ENCODE results near the gene SHROOM4. TPM values are rescaled to one million over a fixed set of nuclear protein-coding genes. Genes with fewer than 3 reads are reported as not detected.
A peak's percentile ranks its signal among the peaks of the same experiment; 100 is the strongest.

Gene SHROOM4
- total RNA-seq, 1 donor from 2014 or later, result 47.0 TPM

GRCh38 chrX:50776248-50776647 lies 37.7 kb downstream of the SHROOM4 start:
- DNase-seq, result no peak

GRCh38 chrX:50771382-50771781 lies 42.6 kb downstream of the SHROOM4 start:
- peak; percentile 25 for DNase-seq

- peak; percentile 78 for DNase-seq
Measured at GRCh38 chrX:50770702-50771101, 43.3 kb downstream of the SHROOM4 start.

- peak; percentile 18 for DNase-seq
Measured at GRCh38 chrX:50769389-50770063, 44.5 kb downstream of the SHROOM4 start.

GRCh38 chrX:50768801-50769200 lies 45.2 kb downstream of the SHROOM4 start:
- peak; percentile 72 for DNase-seq

- DNase-seq, result no peak
Measured at GRCh38 chrX:50765986-50766385, 48.0 kb downstream of the SHROOM4 start.

- DNase-seq, result peak; percentile 42
Measured at GRCh38 chrX:50762578-50762977, 51.4 kb downstream of the SHROOM4 start.

GRCh38 chrX:50756276-50756675 lies 57.7 kb downstream of the SHROOM4 start:
- no peak for DNase-seq

GRCh38 chrX:50751091-50751490 lies 62.9 kb downstream of the SHROOM4 start:
- DNase-seq, result no peak

- peak; percentile 56 for DNase-seq
Measured at GRCh38 chrX:50747471-50747900, 66.5 kb downstream of the SHROOM4 start.

- no peak for DNase-seq
Measured at GRCh38 chrX:50736656-50737055, 77.3 kb downstream of the SHROOM4 start.

- DNase-seq, result no peak
Measured at GRCh38 chrX:50726296-50726695, 87.7 kb downstream of the SHROOM4 start.

GRCh38 chrX:50725310-50725709 lies 88.7 kb downstream of the SHROOM4 start:
- no peak for DNase-seq

GRCh38 chrX:50723006-50723405 lies 91.0 kb downstream of the SHROOM4 start:
- no peak for DNase-seq

- no peak for DNase-seq
Measured at GRCh38 chrX:50721764-50722521, 92.1 kb downstream of the SHROOM4 start.

GRCh38 chrX:50719614-50720013 lies 94.4 kb downstream of the SHROOM4 start:
- DNase-seq, result no peak

- no peak for DNase-seq
Measured at GRCh38 chrX:50718776-50719175, 95.2 kb downstream of the SHROOM4 start.

- DNase-seq, result no peak
Measured at GRCh38 chrX:50716706-50717105, 97.3 kb downstream of the SHROOM4 start.

- DNase-seq, result no peak
Measured at GRCh38 chrX:50712777-50713176, 101.2 kb downstream of the SHROOM4 start.

- no peak for DNase-seq
Measured at GRCh38 chrX:50711907-50712306, 102.1 kb downstream of the SHROOM4 start.

- DNase-seq, result no peak
Measured at GRCh38 chrX:50707955-50708699, 105.9 kb downstream of the SHROOM4 start.

GRCh38 chrX:50707405-50707804 lies 106.6 kb downstream of the SHROOM4 start:
- peak; percentile 50 for DNase-seq

- DNase-seq, result peak; percentile 24
Measured at GRCh38 chrX:50705042-50705441, 109.0 kb downstream of the SHROOM4 start.
